Right lobe of liver (tissue), 6 donors: ENCODE results near the gene ZNF101. TPM values are rescaled to one million over a fixed set of nuclear protein-coding genes. Genes with fewer than 3 reads are reported as not detected.
"Not testable (repeated sequence)": the region's sequence is repeated elsewhere in the genome, so short reads cannot be mapped to it uniquely, and the experiment has no call there.

Experiments used
- ATAC-seq, 4 donors: fragments of 200-7000 bp; cut with Tn5 transposase; one replicate each; pipeline ENCODE4 v1.9.1; 2020; ENCODE audit warnings: mild to moderate bottlenecking in 4 of 4, moderate library complexity in 4 of 4
- DNase-seq, 3 donors: peaks; one replicate each; pipeline ENCODE4 v3.0.0-alpha.2; 2020
- H3K27ac ChIP-seq, 3 donors: fragments of 200-600 bp; one replicate each; pipeline ENCODE4 v1.8.0; 2022
- H3K27me3 ChIP-seq, 2 donors: fragments of 200-600 bp; one replicate each; pipeline ENCODE4 v1.8.0; 2022
- H3K36me3 ChIP-seq, 4 donors: fragments of 200-600 bp; sonication (generic) in 1 of 4; one replicate each; pipeline versions ENCODE4 v1.5.1 to v1.8.0; 2017 to 2022; ENCODE audit warnings: control low read depth in 1 of 4
- H3K4me1 ChIP-seq, 4 donors: fragments of 200-600 bp; sonication (generic) in 1 of 4; one replicate each; pipeline versions ENCODE4 v1.5.1 to v1.8.0; 2017 to 2022; ENCODE audit warnings: control low read depth in 1 of 4
- H3K4me3 ChIP-seq, 3 donors: fragments of 200-600 bp; one replicate each; pipeline ENCODE4 v1.8.0; 2022
- H3K9me3 ChIP-seq, 4 donors: fragments of 200-600 bp; sonication (generic) in 1 of 4; one replicate each; pipeline versions ENCODE4 v1.5.1 to v1.8.0; 2017 to 2022; ENCODE audit warnings: control low read depth in 1 of 4
- POLR2A ChIP-seq: fragments of 450-650 bp; IDR thresholded peaks from one replicate; pipeline ENCODE4 v1.6.1; 2017; ENCODE audit warnings: antibody characterized with exemption, mild to moderate bottlenecking
- WGBS: methylation state at CpG from one replicate; pipeline ENCODE4 v1.1.6; 2018; ENCODE audit warnings: low coverage, low lambda C conversion rate; ENCODE audit not compliant: insufficient coverage; ENCODE audit errors: missing lambda C conversion rate; 5-methylcytosine and 5-hydroxymethylcytosine counted together
- intact Hi-C, 2 donors: fragments of 100-400 bp; cut with DNase I; formaldehyde crosslinking; loops; one replicate each; pipeline versions ENCODE4 v1.11.2 to v1.14.1; 2022
- total RNA-seq, 6 experiments: library from RNA; depleted of rRNA in 2 of 6; stranded (reverse); fragments of >200 nt in 2 of 6; fragmentation: NEBNext Ultra II Directional in 3 of 6; extraction: Animal tissue kit (Norgen Biotek cat#: 25700) in 3 of 6; gene quantifications; one replicate each; pipeline versions ENCODE4 v1.1.0 to v1.2.4, GENCODE V29; 2016 to 2023
- TF ChIP-seq, protein P1 (sequence below), 4 donors: fragments of 200-600 bp in 3 of 4; fragments of 450-650 bp in 1 of 4; IDR thresholded peaks; one replicate each; pipeline versions ENCODE4 v1.5.1 to v1.8.0; 2016 to 2022; ENCODE audit warnings: antibody characterized with exemption in 4 of 4, mild to moderate bottlenecking in 2 of 4
- donor health status: DM: no; HTN: yes; CAD: no.
- donor health status: DM: no; HTN: no; CAD: no.
- donor health status: DM: no; HTN: no; CAD: no.
- donor health status: DM: no; HTN: yes; CAD: no.
- donor health status: DM: no; HTN: yes; CAD: no.

The ZNF101 gene
- total RNA-seq, 6 experiments from 2014 or later = 1.7 to 5.1 (median 3.0) TPM

DNA sequence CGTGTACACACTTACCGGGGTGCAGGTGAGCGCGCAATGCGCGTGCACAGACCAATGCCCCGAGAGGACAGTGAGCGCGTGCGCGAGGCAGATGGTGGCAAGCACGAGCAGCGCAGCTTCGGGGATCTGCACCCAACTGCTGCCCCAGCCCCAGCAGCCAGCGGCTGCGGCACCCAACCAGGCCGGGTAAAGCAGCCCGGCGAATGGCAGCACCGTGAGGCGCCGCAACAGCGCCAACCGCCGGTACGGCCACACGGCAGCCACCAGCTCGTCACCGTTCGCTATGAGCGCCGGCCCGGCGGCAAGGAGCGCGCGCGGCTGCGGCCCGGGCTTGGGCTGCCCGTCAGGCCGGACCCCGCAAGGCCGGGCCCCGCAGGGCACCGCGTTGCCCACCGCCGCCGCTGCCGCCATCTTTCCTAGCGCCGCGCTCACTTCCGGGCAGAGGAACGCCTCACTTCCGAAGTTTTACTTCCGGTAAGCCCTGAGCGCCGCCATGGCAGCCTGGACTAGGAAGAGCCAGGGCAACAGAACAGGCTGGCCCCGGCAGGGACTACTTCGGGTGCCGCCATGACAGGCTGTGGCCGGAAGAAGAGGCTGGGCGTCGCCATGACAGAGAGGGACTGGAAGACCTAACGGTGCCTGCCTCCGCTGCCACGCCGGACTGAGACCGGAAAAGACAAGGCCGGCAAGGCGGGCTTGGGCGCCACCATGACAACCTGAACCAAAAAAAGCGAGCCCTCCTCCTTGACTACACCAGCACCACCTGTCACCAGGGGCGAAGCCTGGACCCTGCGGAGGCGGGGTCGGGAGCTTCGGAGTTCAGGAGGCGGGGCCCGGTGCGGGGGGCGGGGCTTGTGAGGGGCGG is 5.2 kb upstream of the ZNF101 start, which contains the start of gene ATP13A1:
TSS of gene ATP13A1 (minus strand) at position 421 of the 865 bp plus-strand sequence. CDS start at position 411, 10 bp downstream.
- ATAC-seq (peak; percentile 92 to 97 (median 92)), DNase-seq (peak; percentile 97 to 98 (median 98))
- H3K27me3 ChIP-seq = no peaks in the 10 kb centered on the region
- peaks cover 0 to 10% (median 0%) of the 10 kb centered on the region in 4 donors for H3K4me1 ChIP-seq
- no peaks in the 10 kb centered on the region for H3K9me3 ChIP-seq
- TF ChIP-seq, protein P1, sequence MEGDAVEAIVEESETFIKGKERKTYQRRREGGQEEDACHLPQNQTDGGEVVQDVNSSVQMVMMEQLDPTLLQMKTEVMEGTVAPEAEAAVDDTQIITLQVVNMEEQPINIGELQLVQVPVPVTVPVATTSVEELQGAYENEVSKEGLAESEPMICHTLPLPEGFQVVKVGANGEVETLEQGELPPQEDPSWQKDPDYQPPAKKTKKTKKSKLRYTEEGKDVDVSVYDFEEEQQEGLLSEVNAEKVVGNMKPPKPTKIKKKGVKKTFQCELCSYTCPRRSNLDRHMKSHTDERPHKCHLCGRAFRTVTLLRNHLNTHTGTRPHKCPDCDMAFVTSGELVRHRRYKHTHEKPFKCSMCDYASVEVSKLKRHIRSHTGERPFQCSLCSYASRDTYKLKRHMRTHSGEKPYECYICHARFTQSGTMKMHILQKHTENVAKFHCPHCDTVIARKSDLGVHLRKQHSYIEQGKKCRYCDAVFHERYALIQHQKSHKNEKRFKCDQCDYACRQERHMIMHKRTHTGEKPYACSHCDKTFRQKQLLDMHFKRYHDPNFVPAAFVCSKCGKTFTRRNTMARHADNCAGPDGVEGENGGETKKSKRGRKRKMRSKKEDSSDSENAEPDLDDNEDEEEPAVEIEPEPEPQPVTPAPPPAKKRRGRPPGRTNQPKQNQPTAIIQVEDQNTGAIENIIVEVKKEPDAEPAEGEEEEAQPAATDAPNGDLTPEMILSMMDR (IDR thresholded peaks at IDR 0.05) = peak in 2 of 4 donors; percentile 5 to 27
- TF ChIP-seq POLR2A = peak; percentile 77
- 0% methylated on average over 14 of the region's 85 CpGs for WGBS
- H3K27ac ChIP-seq = peak within 1 kb of the TSS; percentile 90 to 96 (median 95)
- peak within 1 kb of the TSS; percentile 91 to 96 (median 91) for H3K4me3 ChIP-seq
- H3K36me3 ChIP-seq = peaks cover 0 to 11% (median 7%) of the 10 kb centered on the region in 4 donors
- intact Hi-C loops = no loop called here

DNA sequence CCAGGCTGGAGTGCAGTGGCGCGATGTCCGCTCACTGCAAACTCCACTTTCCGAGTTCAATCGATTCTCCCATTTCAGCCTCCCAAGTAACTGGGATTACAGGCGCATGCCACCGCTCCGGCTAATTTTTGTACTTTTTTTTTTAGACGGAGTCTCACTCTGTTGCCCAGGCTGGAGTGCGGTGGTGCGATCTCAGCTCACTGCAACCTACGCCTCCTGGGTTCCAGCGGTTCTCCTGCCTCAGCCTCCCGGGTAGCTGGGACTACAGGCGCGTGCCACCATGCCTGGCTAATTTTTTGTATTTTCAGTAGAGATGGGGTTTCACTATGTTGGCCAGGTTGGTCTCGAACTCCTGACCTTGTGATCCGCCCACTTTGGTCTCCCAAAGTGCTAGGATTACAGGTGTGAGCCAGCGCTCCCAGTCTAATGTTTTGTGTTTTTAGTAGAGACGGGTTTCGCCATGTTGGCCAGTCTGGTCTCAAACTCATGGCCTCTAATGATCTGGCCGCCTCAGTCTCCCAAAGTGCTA is 3.2 kb upstream of the ZNF101 start:
- intact Hi-C loops, H3K4me3 ChIP-seq, H3K27ac ChIP-seq, ATAC-seq, H3K36me3 ChIP-seq, DNase-seq, H3K9me3 ChIP-seq, H3K27me3 ChIP-seq: not testable (repeated sequence)
- H3K4me1 ChIP-seq = peaks cover 0 to 10% (median 0%) of the 10 kb centered on the region in 4 donors
- WGBS = 92% methylated on average over 17 of the region's 22 CpGs

DNA sequence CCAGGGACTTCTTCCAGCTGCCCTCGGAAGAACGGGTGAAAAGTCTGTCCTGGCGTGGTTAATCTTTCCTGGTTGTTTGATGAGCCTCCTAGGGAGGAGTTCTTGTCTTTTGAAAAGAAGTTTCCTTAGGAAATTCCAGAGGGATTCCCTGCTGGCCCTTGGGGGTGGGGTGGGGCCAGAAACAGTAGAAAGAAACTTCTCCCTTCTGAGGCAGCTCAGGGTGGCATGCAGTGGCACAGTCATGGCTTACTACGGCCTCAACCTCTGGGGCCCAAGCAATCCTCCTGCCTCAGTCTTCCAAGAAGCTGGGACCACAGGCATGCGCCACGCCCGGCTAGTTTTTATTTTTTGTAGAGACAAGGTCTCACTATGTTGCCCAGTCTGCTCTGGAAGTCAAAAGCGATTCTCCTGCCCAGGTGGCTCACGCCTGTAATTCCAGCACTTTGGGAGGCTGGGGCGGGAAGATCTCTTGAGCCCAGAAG is 1.5 kb downstream of the ZNF101 start:
- DNase-seq (no peak), ATAC-seq (no peak)
- H3K36me3 ChIP-seq = peaks cover 0 to 1% (median 0%) of the 10 kb centered on the region in 4 donors
- no peak overlapping the region for H3K4me3 ChIP-seq
- H3K27ac ChIP-seq = no peak overlapping the region
- no peaks in the 10 kb centered on the region for H3K9me3 ChIP-seq
- H3K27me3 ChIP-seq = no peaks in the 10 kb centered on the region
- no peaks in the 10 kb centered on the region for H3K4me1 ChIP-seq
- TF ChIP-seq POLR2A = no peak
- TF ChIP-seq, protein P1 (IDR thresholded peaks at IDR 0.05) = no peak
- intact Hi-C loops = no loop called here
- 68% methylated on average over 7 of the region's 10 CpGs for WGBS

DNA sequence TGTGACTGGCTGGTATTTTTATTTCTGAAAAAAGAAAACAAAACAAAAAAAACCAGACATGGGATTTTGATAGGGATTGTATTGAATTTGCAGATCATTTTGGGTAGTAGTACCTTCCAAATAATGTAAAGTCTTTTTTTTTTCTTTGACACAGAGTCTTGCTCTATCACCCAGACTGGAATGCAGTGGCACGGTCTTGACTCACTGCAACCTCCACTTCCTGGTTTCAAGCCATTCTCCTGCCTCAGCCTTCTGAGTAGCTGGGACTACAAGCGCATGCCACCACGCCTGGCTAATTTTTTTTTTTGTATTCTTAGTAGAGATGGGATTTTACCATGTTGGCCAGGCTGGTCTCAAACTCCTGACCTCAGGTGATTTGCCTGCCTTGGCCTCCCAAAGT is 4.2 kb downstream of the ZNF101 start:
- H3K4me3 ChIP-seq = no peak overlapping the region
- H3K27ac ChIP-seq = no peak overlapping the region
- ATAC-seq (no peak), DNase-seq (no peak)
- H3K9me3 ChIP-seq = peaks cover 0 to 12% (median 3%) of the 10 kb centered on the region in 4 donors
- no peak for TF ChIP-seq POLR2A
- TF ChIP-seq, protein P1 (IDR thresholded peaks at IDR 0.05) = no peak
- 83% methylated on average over 3 of the region's 3 CpGs for WGBS
- H3K27me3 ChIP-seq = no peaks in the 10 kb centered on the region
- peaks cover 0 to 20% (median 0%) of the 10 kb centered on the region in 4 donors for H3K36me3 ChIP-seq
- intact Hi-C loops = no loop called here
- H3K4me1 ChIP-seq = no peaks in the 10 kb centered on the region

DNA sequence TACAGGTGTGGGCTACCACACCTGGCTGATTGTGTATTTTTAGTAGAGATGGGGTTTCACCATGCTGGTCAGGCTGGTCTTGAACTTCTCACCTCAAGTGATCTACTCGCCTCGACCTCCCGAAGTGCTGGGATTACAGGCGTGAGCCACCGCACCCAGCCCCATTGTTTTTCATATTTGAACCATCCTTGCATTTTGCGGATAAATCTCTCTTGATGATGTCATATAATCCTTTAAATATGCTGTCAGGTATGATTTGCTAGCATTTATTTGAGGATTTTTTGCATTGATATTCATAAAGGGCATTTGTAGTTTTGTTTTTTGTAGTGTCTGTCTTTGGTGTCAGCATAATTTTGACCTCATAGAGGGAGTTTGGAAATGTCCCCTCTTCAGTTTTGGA is 5.7 kb downstream of the ZNF101 start:
- intact Hi-C loops = no loop called here
- Histone ChIP-seq H3K36me3 (peaks cover 0 to 29% (median 4%) of the 10 kb centered on the region in 4 donors), H3K9me3 (peaks cover 0 to 24% (median 11%) of the 10 kb centered on the region in 4 donors), H3K27ac (no peak overlapping the region), H3K4me3 (no peak overlapping the region), H3K27me3 (no peaks in the 10 kb centered on the region), H3K4me1 (no peaks in the 10 kb centered on the region)
- TF ChIP-seq, protein P1 (IDR thresholded peaks at IDR 0.05) = no peak
- TF ChIP-seq POLR2A = no peak
- DNase-seq (no peak), ATAC-seq (no peak)
- WGBS = 96% methylated on average over 6 of the region's 6 CpGs
